ENCODE results near the gene CRY1. TPM values are rescaled to one million over a fixed set of nuclear protein-coding genes. Genes with fewer than 3 reads are reported as not detected.
A peak's percentile ranks its signal among the peaks of the same experiment; 100 is the strongest.

Gene CRY1
- total RNA-seq, 1 experiment from 2014 or later = 23.1 TPM

DNA sequence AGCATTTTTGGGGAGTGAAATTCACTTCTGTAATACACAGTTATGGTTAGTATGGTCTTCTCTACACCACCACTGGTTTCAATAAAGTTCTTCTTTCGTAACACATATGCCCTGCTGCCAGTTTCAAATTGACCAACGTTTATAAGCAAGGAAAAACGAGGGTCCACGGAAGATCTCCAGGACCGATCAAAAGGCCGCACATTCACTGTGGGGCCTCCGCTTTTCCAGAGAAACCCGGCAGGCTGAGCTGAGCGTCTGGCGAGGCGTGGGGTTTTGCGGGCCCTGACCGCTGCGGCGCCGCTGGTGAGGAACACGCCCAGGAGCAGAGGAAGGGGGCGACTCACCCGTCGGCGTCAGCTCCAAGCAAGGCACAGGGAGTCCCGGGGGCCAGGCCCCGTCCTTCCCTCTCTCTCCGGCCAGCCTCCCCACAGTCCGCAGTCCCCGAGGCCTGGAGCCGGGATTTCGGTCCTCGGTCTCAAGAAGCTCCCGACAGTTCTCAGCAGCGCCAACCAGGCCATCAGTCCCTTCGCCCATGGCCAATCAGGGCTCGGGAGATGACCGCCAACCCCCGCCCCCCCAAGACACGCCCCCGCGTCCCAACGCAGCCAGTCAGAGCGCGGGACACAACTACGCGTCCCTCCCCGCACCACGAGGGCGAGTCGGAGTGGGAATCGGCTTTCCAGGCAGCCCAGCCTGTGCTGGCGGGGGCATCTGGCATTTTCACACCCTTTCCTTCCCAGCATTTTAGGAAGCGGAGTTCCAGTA, 106.5 kb downstream of the CRY1 start, which contains the start of gene MTERF2 (continued):
- TF ChIP-seq SP1 (CRISPR knock-in tag; conservative IDR thresholded peaks at IDR 0.05) (peak; percentile 81), JAZF1 (CRISPR knock-in tag; IDR thresholded peaks at IDR 0.05) (no peak), MYBL2 (CRISPR knock-in tag; IDR thresholded peaks at IDR 0.05) (peak; percentile 38; the same call in 1 of the 2 replicates), FOXJ3 (CRISPR knock-in tag; IDR thresholded peaks at IDR 0.05; ENCODE audit: borderline replicate concordance) (no peak), ZNF317 (CRISPR knock-in tag; IDR thresholded peaks at IDR 0.05; ENCODE audit: borderline replicate concordance, low read depth) (no peak), NR3C1 (CRISPR knock-in tag; conservative IDR thresholded peaks at IDR 0.05; ENCODE audit: low read depth) (no peak)
- TF ChIP-seq, protein P1, sequence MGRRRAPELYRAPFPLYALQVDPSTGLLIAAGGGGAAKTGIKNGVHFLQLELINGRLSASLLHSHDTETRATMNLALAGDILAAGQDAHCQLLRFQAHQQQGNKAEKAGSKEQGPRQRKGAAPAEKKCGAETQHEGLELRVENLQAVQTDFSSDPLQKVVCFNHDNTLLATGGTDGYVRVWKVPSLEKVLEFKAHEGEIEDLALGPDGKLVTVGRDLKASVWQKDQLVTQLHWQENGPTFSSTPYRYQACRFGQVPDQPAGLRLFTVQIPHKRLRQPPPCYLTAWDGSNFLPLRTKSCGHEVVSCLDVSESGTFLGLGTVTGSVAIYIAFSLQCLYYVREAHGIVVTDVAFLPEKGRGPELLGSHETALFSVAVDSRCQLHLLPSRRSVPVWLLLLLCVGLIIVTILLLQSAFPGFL (CRISPR knock-in tag; IDR thresholded peaks at IDR 0.05; ENCODE audit: borderline replicate concordance) = no peak
- TF ChIP-seq, protein P2, sequence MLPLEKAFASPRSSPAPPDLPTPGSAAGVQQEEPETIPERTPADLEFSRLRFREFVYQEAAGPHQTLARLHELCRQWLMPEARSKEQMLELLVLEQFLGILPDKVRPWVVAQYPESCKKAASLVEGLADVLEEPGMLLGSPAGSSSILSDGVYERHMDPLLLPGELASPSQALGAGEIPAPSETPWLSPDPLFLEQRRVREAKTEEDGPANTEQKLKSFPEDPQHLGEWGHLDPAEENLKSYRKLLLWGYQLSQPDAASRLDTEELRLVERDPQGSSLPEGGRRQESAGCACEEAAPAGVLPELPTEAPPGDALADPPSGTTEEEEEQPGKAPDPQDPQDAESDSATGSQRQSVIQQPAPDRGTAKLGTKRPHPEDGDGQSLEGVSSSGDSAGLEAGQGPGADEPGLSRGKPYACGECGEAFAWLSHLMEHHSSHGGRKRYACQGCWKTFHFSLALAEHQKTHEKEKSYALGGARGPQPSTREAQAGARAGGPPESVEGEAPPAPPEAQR (CRISPR knock-in tag; IDR thresholded peaks at IDR 0.05) = no peak
- TF ChIP-seq, protein P3, sequence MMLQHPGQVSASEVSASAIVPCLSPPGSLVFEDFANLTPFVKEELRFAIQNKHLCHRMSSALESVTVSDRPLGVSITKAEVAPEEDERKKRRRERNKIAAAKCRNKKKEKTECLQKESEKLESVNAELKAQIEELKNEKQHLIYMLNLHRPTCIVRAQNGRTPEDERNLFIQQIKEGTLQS (CRISPR knock-in tag; conservative IDR thresholded peaks at IDR 0.05) = no peak
- TF ChIP-seq, protein P4, sequence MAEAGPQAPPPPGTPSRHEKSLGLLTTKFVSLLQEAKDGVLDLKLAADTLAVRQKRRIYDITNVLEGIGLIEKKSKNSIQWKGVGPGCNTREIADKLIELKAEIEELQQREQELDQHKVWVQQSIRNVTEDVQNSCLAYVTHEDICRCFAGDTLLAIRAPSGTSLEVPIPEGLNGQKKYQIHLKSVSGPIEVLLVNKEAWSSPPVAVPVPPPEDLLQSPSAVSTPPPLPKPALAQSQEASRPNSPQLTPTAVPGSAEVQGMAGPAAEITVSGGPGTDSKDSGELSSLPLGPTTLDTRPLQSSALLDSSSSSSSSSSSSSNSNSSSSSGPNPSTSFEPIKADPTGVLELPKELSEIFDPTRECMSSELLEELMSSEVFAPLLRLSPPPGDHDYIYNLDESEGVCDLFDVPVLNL (CRISPR knock-in tag; IDR thresholded peaks at IDR 0.05; ENCODE audit: borderline replicate concordance, low read depth) = no peak

DNA sequence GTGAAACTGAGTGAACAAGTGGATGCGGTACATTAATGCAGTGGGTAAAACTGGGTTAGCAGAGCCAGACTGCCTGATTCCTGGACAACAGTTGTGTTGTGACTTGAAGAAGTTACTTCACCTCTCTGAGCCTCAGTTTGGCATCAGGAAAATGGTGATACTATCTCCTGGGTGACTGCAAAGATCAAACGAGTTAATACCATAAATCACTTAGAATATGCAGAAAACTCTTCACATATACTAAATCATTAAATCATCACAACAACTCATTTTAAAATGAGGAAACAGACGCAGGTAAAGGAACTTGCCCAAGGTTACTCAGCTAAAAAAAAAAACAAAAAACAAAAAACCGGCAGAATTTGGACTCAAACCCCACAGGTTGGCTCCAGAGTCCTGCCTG, 107.2 kb downstream of the CRY1 start:
- DNase-seq (ENCODE audit: low spot score) (no peak), ATAC-seq (no peak)
- no peak overlapping the region for H3K27ac Mint-ChIP-seq
- H3K4me3 Mint-ChIP-seq = peak overlapping the region; percentile 88
- H3K4me1 Mint-ChIP-seq = peaks cover 22% of the 10 kb centered on the region
- H3K9me3 Mint-ChIP-seq = no peaks in the 10 kb centered on the region
- ChIA-PET CTCF (interaction anchor here (2.1 kb wide), 1 partner anchor 119 kb away, joined by 7 read pairs; no protein-coding TSS in a partner anchor), POLR2A (interaction anchor here (1.2 kb wide), 1 partner anchor 30 kb away, joined by 6 read pairs; the partner anchor contains the start of gene TMEM263)
- peaks cover 7% of the 10 kb centered on the region for H3K27me3 Mint-ChIP-seq (ENCODE audit: low read depth)
- TF ChIP-seq, protein P5, sequence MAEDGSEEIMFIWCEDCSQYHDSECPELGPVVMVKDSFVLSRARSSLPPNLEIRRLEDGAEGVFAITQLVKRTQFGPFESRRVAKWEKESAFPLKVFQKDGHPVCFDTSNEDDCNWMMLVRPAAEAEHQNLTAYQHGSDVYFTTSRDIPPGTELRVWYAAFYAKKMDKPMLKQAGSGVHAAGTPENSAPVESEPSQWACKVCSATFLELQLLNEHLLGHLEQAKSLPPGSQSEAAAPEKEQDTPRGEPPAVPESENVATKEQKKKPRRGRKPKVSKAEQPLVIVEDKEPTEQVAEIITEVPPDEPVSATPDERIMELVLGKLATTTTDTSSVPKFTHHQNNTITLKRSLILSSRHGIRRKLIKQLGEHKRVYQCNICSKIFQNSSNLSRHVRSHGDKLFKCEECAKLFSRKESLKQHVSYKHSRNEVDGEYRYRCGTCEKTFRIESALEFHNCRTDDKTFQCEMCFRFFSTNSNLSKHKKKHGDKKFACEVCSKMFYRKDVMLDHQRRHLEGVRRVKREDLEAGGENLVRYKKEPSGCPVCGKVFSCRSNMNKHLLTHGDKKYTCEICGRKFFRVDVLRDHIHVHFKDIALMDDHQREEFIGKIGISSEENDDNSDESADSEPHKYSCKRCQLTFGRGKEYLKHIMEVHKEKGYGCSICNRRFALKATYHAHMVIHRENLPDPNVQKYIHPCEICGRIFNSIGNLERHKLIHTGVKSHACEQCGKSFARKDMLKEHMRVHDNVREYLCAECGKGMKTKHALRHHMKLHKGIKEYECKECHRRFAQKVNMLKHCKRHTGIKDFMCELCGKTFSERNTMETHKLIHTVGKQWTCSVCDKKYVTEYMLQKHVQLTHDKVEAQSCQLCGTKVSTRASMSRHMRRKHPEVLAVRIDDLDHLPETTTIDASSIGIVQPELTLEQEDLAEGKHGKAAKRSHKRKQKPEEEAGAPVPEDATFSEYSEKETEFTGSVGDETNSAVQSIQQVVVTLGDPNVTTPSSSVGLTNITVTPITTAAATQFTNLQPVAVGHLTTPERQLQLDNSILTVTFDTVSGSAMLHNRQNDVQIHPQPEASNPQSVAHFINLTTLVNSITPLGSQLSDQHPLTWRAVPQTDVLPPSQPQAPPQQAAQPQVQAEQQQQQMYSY (CRISPR knock-in tag; IDR thresholded peaks at IDR 0.05) = no peak
- TF ChIP-seq, protein P6, sequence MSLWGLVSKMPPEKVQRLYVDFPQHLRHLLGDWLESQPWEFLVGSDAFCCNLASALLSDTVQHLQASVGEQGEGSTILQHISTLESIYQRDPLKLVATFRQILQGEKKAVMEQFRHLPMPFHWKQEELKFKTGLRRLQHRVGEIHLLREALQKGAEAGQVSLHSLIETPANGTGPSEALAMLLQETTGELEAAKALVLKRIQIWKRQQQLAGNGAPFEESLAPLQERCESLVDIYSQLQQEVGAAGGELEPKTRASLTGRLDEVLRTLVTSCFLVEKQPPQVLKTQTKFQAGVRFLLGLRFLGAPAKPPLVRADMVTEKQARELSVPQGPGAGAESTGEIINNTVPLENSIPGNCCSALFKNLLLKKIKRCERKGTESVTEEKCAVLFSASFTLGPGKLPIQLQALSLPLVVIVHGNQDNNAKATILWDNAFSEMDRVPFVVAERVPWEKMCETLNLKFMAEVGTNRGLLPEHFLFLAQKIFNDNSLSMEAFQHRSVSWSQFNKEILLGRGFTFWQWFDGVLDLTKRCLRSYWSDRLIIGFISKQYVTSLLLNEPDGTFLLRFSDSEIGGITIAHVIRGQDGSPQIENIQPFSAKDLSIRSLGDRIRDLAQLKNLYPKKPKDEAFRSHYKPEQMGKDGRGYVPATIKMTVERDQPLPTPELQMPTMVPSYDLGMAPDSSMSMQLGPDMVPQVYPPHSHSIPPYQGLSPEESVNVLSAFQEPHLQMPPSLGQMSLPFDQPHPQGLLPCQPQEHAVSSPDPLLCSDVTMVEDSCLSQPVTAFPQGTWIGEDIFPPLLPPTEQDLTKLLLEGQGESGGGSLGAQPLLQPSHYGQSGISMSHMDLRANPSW (CRISPR knock-in tag; conservative IDR thresholded peaks at IDR 0.05; ENCODE audit: low read depth) = no peak
- H3K36me3 Mint-ChIP-seq = peaks cover 19% of the 10 kb centered on the region

Data from WTC11 (cell line).